Caco-2 (cell line): ENCODE results near the gene SHQ1. TPM values are rescaled to one million over a fixed set of nuclear protein-coding genes. Genes with fewer than 3 reads are reported as not detected.

Experiments used
- BruUV-seq: library from RNA; stranded (reverse); fragments of 400-500 nt; replicated peaks from 2 replicates; lab custom pipeline; 2021; lab: Mats Ljungman, UMichigan
- CTCF ChIA-PET: fragments of 300-600 bp; sonication (Branson Sonifier 250); formaldehyde crosslinking; loops from one replicate; lab custom pipeline; 2022; ENCODE audit warnings: antibody characterized with exemption; lab: Charles Lee
- POLR2A ChIA-PET: fragments of 300-600 bp; sonication (Branson Sonifier 250); formaldehyde crosslinking; loops from one replicate; lab custom pipeline; 2022; ENCODE audit warnings: antibody characterized with exemption; lab: Charles Lee
- DNase-seq, 2 experiments: peaks; one replicate each; pipeline versions ENCODE4 v3.0.0 to v3.0.0-alpha.2; 2020 to 2022
- H3K27me3 ChIP-seq: replicated peaks from 2 replicates; pipeline ENCODE4 v1.6.0; 2011; ENCODE audit warnings: low read length; ENCODE audit not compliant: control insufficient read depth, insufficient read depth
- H3K36me3 ChIP-seq: 2 replicates; pipeline ENCODE4 v1.5.1; 2011; ENCODE audit warnings: low read length; ENCODE audit not compliant: control insufficient read depth, insufficient read depth
- H3K4me1 ChIP-seq: fragments of 250-450 bp; sonication (Bioruptor Pico); 2 replicates; pipeline ENCODE4 v1.5.1; 2020; ENCODE audit warnings: mild to moderate bottlenecking
- H3K4me3 ChIP-seq: 2 replicates; pipeline ENCODE4 v1.5.1; 2011; ENCODE audit warnings: low read depth, mild to moderate bottlenecking, control low read depth, low read length
- H3K9me3 ChIP-seq: fragments of 250-450 bp; sonication (Bioruptor Pico); 2 replicates; pipeline ENCODE4 v1.5.1; 2020; ENCODE audit warnings: mild to moderate bottlenecking, moderate library complexity
- H3K27ac Mint-ChIP-seq: one replicate; pipeline ENCODE4 v1.8.0; 2022; ENCODE audit warnings: mixed read lengths; ENCODE audit not compliant: unreplicated experiment
- H3K27me3 Mint-ChIP-seq: one replicate; pipeline ENCODE4 v1.8.0; 2022; ENCODE audit warnings: mixed read lengths; ENCODE audit not compliant: insufficient read depth, unreplicated experiment
- H3K36me3 Mint-ChIP-seq: one replicate; pipeline ENCODE4 v1.8.0; 2022; ENCODE audit warnings: mild to moderate bottlenecking, mixed read lengths; ENCODE audit not compliant: insufficient read depth, unreplicated experiment
- H3K4me1 Mint-ChIP-seq: one replicate; pipeline ENCODE4 v1.8.0; 2022; ENCODE audit warnings: low read depth, mixed read lengths; ENCODE audit not compliant: unreplicated experiment
- H3K4me3 Mint-ChIP-seq: one replicate; pipeline ENCODE4 v1.8.0; 2022; ENCODE audit warnings: mild to moderate bottlenecking, moderate library complexity, mixed read lengths; ENCODE audit not compliant: unreplicated experiment
- H3K9me3 Mint-ChIP-seq: one replicate; pipeline ENCODE4 v1.8.0; 2022; ENCODE audit warnings: mixed read lengths; ENCODE audit not compliant: unreplicated experiment
- intact Hi-C: fragments of 100-400 bp; cut with micrococcal nuclease; formaldehyde crosslinking; loops from one replicate; pipeline ENCODE4 v1.10.0; 2022; ENCODE audit not compliant: unreplicated experiment
- total RNA-seq: library from RNA; stranded (reverse); gene quantifications from 2 replicates; pipeline ENCODE4 v1.2.3, GENCODE V29; 2022
- TF ChIP-seq, protein P1 (sequence below), 2 experiments: fragments of 200-600 bp in 1 of 2; IDR thresholded peaks; 1 replicate in 1 of 2; 2 replicates in 1 of 2; pipeline versions ENCODE4 v1.5.1 to v1.8.0; 2011 to 2022; ENCODE audit warnings: antibody characterized with exemption in 1 of 2, control low read depth in 1 of 2, inconsistent platforms in 1 of 2, low read depth in 1 of 2, low read length in 1 of 2, mild to moderate bottlenecking in 1 of 2, moderate library complexity in 1 of 2; ENCODE audit not compliant: insufficient read depth in 1 of 2, severe bottlenecking in 1 of 2, unreplicated experiment in 1 of 2

The SHQ1 gene
- total RNA-seq, 1 experiment from 2014 or later, result 18.8 TPM

DNA sequence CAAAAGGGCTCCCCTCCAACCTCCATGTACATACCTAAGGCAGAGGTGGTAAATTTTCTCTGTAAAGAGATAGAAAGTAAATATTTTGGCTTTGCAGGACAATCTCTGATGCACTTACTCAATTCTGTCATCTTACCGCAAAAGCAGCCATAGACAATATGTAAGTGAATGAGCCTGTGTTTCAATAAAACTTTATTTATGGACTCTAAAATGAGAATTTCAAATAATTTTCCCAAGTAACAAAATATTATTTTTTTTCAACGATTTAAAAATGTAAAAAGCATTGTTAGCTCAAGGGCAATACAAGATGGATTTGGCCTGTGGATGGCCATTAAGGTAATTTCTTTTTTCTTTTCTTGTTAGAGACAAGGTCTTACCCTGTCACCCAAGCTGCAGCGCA, 44.7 kb downstream of the SHQ1 start:
- Mint-ChIP-seq H3K27me3 (no peaks in the 10 kb centered on the region), H3K4me1 (no peaks in the 10 kb centered on the region), H3K9me3 (no peaks in the 10 kb centered on the region), H3K36me3 (no peaks in the 10 kb centered on the region), H3K27ac (no peak overlapping the region), H3K4me3 (no peak overlapping the region)
- Histone ChIP-seq H3K4me1 (no peaks in the 10 kb centered on the region), H3K4me3 (no peak overlapping the region), H3K36me3 (no peaks in the 10 kb centered on the region), H3K27me3 (no peaks in the 10 kb centered on the region), H3K9me3 (no peaks in the 10 kb centered on the region)
- intact Hi-C loops, result no loop called here
- no peak for DNase-seq
- ChIA-PET CTCF (interaction anchor here (0.6 kb wide), 1 partner anchor 110 kb away, joined by 4 read pairs; no protein-coding TSS in a partner anchor), POLR2A (no interaction called here)
- BruUV-seq, result no TSS peak
- TF ChIP-seq, protein P1, sequence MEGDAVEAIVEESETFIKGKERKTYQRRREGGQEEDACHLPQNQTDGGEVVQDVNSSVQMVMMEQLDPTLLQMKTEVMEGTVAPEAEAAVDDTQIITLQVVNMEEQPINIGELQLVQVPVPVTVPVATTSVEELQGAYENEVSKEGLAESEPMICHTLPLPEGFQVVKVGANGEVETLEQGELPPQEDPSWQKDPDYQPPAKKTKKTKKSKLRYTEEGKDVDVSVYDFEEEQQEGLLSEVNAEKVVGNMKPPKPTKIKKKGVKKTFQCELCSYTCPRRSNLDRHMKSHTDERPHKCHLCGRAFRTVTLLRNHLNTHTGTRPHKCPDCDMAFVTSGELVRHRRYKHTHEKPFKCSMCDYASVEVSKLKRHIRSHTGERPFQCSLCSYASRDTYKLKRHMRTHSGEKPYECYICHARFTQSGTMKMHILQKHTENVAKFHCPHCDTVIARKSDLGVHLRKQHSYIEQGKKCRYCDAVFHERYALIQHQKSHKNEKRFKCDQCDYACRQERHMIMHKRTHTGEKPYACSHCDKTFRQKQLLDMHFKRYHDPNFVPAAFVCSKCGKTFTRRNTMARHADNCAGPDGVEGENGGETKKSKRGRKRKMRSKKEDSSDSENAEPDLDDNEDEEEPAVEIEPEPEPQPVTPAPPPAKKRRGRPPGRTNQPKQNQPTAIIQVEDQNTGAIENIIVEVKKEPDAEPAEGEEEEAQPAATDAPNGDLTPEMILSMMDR (IDR thresholded peaks at IDR 0.05; ENCODE audit: insufficient read depth in 1 of 2, low read depth in 1 of 2, low read length in 1 of 2, severe bottlenecking in 1 of 2, unreplicated experiment in 1 of 2), result no peak

GRCh38 chr3:72802001-72802400, 46.2 kb downstream of the SHQ1 start:
- ChIA-PET POLR2A (no interaction called here), CTCF (no interaction called here)
- no peaks in the 10 kb centered on the region for H3K36me3 ChIP-seq
- BruUV-seq, result no TSS peak
- H3K36me3 Mint-ChIP-seq, result no peaks in the 10 kb centered on the region
- H3K9me3 Mint-ChIP-seq, result no peaks in the 10 kb centered on the region
- H3K4me1 Mint-ChIP-seq, result no peaks in the 10 kb centered on the region
- no peak overlapping the region for H3K4me3 ChIP-seq
- no peak overlapping the region for H3K4me3 Mint-ChIP-seq
- H3K27ac Mint-ChIP-seq, result no peak overlapping the region
- DNase-seq, result no peak
- no peaks in the 10 kb centered on the region for H3K4me1 ChIP-seq
- intact Hi-C loops, result no loop called here
- TF ChIP-seq, protein P1 (IDR thresholded peaks at IDR 0.05; ENCODE audit: insufficient read depth in 1 of 2, low read depth in 1 of 2, low read length in 1 of 2, severe bottlenecking in 1 of 2, unreplicated experiment in 1 of 2), result no peak
- no peaks in the 10 kb centered on the region for H3K27me3 Mint-ChIP-seq
- no peaks in the 10 kb centered on the region for H3K9me3 ChIP-seq
- H3K27me3 ChIP-seq, result no peaks in the 10 kb centered on the region

DNA sequence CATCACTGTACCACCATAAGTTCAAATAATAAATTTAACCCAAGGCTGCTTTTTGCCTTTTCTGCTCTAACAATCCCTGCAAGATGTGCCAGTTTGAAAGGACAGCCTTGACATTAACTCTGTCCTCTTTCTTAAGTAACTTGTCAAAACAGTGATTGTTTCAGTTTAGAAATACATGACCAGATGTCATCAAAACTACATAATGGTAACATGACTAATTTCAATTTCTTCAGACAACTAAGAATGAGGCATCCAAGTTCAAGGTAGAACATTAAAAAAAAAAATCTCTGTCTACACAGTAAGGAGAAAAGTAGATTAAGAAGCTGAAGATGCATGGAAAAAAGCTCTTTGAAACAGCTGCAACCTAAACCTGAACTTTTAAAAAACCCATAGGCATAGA, 47.4 kb downstream of the SHQ1 start:
- ChIA-PET POLR2A (no interaction called here), CTCF (no interaction called here)
- TF ChIP-seq, protein P1 (IDR thresholded peaks at IDR 0.05; ENCODE audit: insufficient read depth in 1 of 2, low read depth in 1 of 2, low read length in 1 of 2, severe bottlenecking in 1 of 2, unreplicated experiment in 1 of 2), result no peak
- Mint-ChIP-seq H3K36me3 (no peaks in the 10 kb centered on the region), H3K4me1 (no peaks in the 10 kb centered on the region), H3K27ac (no peak overlapping the region), H3K9me3 (no peaks in the 10 kb centered on the region), H3K4me3 (no peak overlapping the region), H3K27me3 (no peaks in the 10 kb centered on the region)
- intact Hi-C loops, result no loop called here
- Histone ChIP-seq H3K36me3 (no peaks in the 10 kb centered on the region), H3K4me1 (no peaks in the 10 kb centered on the region), H3K9me3 (no peaks in the 10 kb centered on the region), H3K27me3 (no peaks in the 10 kb centered on the region), H3K4me3 (no peak overlapping the region)
- no TSS peak for BruUV-seq
- DNase-seq, result no peak
